COLO668 (cell line): ENCODE results near the gene TMEM255B.

Source experiments
- DNase-seq: peaks from one replicate; lab custom pipeline; 2025; ENCODE audit not compliant: unreplicated experiment; lab: John Stamatoyannopoulos, UW

TMEM255B gene

DNA sequence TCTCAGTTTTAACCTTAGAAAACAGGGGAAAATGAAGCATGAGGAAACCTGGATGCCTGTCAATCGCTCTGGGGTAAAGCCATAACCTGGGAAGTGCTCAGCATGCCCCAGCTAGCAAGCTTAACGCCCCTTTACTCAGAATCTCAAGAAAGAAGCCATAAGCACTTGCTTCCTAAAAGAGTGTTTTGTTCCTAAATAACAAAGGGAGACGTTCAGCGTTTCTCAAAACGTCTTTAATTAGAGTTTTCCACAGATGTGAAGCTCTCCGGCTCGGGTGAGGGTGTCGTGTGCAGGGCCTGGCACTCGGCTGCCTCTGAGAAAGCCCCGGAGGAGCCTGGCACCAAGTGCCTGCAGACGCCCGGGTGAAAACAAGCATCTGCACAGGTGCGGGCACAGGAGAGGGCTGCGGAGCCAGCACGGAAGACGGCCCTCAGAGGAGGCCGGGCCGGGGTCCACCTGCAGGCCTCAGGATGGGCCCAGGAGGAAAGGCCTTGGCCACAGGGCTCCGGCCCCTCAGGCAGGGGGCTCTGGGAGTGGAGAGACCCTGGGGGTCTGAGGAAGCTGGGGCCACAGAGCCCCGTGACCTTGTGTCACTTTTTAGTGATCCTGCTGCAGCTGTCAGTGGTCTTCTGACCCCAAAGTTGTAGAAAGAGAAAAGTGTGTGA, 98.6 kb downstream of the TMEM255B start:
- DNase-seq = no peak

DNA sequence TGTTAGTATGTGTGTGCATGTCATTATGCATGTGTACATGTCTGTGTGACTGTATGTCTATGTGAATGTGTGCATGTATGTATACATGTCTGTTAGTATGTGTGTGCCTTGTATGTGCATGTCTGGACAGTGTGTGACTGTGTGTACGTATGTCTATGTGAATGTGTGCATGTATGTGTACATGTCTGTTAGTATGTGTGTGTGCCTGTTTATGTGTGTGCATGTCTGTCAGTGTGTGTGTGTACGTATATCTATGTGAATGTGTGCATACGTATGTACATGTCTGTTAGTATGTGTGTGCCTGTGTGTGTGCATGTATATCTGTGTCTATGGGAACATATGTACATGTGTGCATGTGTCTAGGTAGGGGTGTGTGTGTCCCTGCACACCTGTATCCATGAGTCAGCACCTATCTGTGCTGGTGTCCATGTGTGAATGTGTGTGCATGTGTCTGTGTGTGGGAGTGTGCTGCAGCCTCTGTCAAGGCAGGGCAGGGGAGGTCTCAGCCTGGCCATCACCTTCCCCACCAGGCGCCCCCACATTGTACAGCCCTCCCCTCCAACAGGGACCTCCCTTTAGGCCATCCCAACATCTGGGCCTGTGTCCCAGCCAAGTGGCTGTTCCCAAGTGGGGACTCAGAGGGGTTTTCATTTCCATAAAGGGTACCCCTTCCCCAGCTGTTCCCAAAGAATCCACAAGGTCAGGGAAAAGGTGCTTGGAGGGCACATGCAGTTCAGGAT, 100.5 kb downstream of the TMEM255B start:
- no peak for DNase-seq

DNA sequence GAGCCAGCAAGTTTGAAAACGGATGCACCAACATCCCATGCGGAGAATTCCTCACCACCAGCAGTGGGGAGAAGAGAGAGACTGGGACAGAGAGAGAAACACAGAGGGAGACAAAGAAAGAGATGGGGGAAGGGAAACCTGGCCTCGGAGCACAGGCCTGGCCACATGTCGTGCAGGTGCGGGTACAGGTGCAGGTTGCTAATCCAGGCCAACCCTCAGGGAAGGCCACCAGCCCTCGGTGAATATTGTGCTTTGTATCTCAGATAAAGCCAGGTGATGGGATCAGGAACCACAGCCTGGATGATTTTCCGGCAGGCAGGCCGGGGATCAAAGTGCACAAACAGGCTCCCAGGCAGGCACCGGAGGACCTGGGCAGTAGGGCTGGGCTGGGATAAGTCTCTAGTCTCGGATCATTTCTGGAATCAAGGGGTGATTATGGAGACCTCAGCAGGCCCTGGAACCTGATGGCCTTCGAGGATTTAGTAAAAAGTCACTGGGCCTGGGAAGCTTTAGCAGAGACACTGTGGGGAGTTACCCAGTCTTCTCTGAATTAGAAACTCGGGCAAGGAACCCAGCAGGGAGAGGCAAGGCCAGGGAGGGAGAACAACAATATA, 101.1 kb downstream of the TMEM255B start:
- peak; percentile 97 for DNase-seq

DNA sequence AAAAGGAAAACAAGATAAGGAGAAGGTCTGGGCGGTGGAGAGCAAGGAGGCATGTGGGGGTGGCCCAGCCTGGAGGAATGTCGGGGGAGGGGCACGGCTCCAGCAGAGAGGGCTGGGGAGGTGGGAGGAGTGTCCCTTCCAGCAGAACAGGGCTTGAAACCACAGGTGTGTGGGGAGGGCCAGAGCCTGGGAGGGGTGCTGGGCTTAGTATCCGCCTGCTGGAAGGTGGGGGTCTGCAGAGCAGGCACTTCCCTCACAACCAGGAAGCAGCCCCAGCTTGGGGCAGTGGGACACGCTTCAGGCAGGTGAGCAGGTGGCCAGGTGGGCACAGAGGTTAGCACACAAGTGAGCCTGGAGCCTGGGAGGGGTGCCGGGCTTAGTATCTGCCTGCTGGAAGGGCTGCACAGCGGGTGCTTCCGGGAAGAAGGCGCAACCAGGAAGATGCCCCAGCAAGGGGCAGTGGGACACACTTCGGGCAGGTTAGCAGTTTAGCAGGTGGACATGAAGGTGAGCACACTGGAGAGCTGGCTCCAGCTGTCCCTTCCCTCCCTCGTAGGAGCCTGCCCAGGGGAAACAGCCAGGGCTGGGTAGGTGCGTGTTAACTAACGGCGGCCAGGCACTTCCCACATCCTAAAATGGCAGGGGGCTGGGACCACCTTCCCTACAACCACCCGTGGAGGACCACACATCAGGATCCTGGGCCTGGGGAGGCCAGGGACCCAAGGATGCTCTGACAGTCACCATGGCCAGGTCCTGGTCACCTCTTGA, 101.8 kb downstream of the TMEM255B start:
- DNase-seq = peak; percentile 91

DNA sequence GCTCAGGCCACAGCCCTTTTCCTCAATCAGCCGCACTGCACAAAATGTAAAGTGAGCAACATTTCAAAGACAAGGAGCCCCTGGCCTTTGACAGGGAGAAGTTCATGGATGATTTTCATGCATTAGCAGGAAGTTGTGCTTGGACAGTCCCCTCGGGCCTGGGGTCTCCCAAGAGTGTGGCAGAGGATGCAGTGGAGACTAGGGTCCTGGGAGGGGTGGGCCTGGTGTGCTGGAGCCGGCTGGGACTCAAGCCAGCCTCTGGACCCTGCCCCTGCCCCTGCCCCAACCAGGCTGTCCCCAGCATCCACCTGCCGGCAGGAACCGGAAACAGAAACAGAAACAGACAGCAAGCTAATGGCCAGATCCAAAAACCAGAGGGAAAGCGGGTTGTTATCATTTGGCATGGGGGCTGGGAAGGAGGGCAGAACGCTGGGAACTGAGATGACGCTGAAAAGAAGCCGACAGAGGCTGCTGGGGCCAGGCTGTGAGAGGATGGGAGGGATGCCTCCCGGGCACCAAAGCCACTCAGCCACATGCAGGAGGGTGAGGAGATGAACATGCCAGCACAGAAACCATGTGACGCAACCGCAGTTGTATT, 102.5 kb downstream of the TMEM255B start:
- peak; percentile 57 for DNase-seq

DNA sequence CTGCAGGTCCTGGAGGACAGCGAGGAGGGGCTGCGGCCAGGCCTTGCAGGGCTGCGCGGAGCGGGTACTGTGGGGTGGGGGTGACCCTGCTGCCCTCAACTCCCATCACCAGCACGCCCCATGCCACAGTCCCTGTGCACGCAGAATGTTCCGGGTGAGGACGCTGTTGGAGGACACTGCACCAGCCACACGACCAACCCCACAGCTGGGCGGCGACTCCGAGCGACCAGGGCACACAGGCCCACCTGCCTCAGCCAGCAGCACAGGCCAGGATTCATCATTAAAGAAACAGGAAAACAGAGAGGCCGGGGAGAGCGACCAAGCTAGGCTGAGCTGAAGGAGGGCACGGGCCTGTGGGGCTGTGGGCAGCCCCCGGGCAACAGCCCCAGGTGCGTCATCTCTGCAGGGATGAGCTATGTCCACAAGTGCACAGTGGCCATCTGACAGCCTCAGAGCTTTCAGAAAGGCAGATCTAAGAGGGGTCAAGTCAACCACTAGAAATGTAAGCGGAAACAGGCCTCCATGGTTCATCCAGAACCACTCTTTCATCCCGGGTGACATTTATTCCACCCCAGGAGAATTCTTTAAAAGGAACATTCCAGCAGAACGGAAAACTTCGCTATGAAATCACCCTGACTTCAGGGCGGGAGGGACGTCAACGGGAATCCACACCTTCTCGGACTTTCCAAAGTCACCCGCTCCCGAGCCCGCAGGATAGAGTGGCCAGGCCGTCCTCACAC, 103.3 kb downstream of the TMEM255B start:
- DNase-seq = peak; percentile 77

DNA sequence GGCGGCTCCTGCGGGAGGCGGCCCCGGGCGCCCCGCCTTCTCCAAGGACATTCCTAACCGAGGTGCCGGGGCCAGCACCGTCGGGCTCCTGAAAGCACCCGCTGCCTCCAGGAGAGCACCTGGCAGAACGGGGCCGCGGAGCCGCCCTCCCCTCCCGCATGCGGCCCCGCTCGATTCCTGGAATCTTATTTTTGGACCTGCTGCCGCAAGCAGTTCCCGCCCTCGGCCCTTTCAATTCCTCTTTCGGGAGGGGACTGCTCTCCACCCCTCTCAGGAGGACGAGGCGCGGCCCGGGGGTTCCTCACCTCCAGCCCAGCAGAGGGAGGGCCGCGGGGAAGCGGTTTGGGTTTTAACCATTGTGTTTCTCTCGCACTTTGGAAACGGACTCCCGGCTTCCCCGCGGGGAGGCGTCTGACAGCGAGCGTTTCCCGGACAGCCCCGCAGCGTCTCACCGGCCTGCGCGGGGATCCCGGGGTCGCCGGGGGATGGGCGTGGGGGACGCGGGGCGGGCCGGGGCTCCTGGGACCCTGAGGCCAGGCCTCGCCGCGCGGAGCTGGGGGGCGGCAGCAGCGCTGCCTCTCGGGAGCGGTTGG, 104.0 kb downstream of the TMEM255B start:
- DNase-seq = peak; percentile 87

DNA sequence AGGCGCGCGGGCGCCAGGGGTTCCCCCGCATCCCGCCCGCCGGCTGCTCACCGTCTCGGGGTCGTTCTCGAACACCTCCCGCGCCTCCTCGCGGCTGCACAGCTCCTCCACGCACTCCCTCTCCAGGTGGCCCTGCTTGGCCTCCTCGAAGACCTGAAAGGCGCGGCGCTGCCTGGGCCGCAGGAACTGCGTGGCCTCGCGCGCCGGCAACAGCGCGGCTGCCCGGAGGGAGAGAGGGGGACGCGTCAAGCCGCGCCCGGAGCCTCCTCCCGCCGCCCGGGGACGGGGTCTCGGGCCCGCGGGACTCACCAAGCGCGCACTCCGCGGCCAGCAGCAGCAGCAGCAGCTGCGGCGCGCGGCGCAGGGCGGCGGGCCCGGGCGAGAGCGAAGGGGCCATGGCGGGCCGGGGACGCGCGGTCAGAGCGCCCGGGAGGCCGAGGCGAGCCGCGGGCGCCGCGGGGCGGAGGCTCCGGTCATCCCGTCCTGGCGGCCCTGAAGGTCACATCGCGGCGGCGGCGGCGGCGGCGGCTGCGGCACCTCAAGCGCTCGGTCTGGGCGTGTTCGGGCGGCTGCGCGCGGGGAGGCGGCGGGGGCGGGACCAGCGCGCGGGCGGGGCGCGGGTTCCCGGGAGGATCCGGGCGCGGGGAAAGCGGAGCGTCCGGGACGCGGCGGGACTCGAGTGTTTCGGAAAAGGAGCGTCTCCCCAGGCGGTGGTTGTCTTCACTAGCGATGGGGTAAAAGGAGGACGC, 104.7 kb downstream of the TMEM255B start, which contains the start of gene GAS6:
Gene GAS6, minus strand, starts transcription at position 553 of the 749 bp plus-strand sequence. Its CDS starts 156 bp downstream, at position 397.
- DNase-seq = peak; percentile 90

DNA sequence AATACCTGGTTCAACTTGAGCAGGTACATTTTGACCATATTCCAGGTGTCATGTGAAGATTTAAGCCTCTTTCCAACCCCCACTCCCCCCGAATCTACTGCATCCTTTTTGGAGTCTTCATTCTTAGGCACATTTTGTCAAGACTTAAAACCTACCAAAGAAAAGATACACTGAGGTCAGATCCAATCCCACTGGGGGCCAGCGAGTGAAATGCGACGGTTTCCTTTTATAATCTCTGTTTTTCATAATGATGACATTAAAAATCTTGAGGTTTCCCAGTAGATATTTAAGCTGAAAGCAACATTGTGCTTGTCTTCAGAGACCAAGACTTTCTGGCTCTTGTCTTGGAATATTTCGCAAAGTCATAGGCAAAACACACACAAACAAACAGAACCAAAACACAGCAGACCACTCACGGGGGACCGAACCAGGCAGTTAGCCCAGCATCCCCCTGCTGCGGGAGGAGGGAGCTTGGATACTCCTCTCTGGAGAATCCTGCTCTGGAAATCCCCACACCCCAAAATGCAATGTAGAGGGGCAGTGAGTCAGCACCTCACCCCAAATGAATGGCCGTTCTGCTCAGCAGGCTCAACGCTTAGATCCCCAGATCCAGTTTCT, 105.4 kb downstream of the TMEM255B start:
- DNase-seq = peak; percentile 44

DNA sequence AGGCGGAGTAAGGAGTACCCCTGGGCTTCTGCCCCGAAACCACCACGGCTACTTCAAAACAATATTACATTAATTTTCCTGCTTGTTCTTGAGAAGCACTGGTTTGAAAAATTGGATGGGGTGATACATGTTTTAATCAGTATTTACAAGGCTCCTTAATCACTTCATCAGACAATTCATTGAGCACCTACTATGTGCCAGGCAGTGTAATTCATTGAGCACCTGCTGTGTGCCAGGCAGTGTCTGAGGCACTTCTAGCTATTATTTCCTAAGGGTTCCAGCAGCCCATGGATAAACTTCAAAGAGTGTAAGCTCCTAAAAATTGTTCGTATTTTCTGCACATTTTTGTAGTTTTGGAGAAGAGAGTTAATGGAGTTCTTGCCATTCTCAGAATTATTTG, 106.4 kb downstream of the TMEM255B start:
- no peak for DNase-seq
